Activated CD4-positive, CD25-positive, alpha-beta regulatory T cell (primary cell): ENCODE results near the gene KLK4.

ENCODE experiments used
- DNase-seq, 4 experiments: peaks; one replicate each; lab custom pipeline; 2025; lab: John Stamatoyannopoulos, UW

Gene KLK4

GRCh38 chr19:50911206-50912101 is at the start of gene KLK4:
TSS of gene KLK4 (minus strand) at chr19:50911395. CDS start at chr19:50910738, 657 bp downstream.
- no peak for DNase-seq

GRCh38 chr19:50959731-50960500 is 48.7 kb upstream of the KLK4 start:
- no peak for DNase-seq

GRCh38 chr19:50957587-50957986 is 46.4 kb upstream of the KLK4 start:
- no peak for DNase-seq

- no peak for DNase-seq
Measured at GRCh38 chr19:50952910-50953309, 41.7 kb upstream of the KLK4 start, which contains the start of gene KLK5. TSS of gene KLK5 (minus strand) at chr19:50953038. CDS start at chr19:50952657, 381 bp downstream.

- no peak for DNase-seq
Measured at GRCh38 chr19:50949861-50950260, 38.7 kb upstream of the KLK4 start.

- no peak for DNase-seq
Measured at GRCh38 chr19:50947123-50947522, 35.9 kb upstream of the KLK4 start.

GRCh38 chr19:50944795-50945194 is 33.6 kb upstream of the KLK4 start:
- no peak for DNase-seq

GRCh38 chr19:50943074-50943828 is 32.1 kb upstream of the KLK4 start:
- no peak for DNase-seq

- no peak for DNase-seq
Measured at GRCh38 chr19:50939596-50939995, 28.4 kb upstream of the KLK4 start.

GRCh38 chr19:50933640-50934039 is 22.4 kb upstream of the KLK4 start:
- DNase-seq: no peak

GRCh38 chr19:50932690-50933083 is 21.5 kb upstream of the KLK4 start:
- DNase-seq: no peak

GRCh38 chr19:50932018-50932689 is 21.0 kb upstream of the KLK4 start:
- no peak for DNase-seq

- DNase-seq: no peak
Measured at GRCh38 chr19:50931023-50931422, 19.8 kb upstream of the KLK4 start.

- DNase-seq: no peak
Measured at GRCh38 chr19:50928831-50929230, 17.6 kb upstream of the KLK4 start.

- no peak for DNase-seq
Measured at GRCh38 chr19:50926144-50926543, 14.9 kb upstream of the KLK4 start.

- DNase-seq: no peak
Measured at GRCh38 chr19:50925734-50926133, 14.5 kb upstream of the KLK4 start.

- no peak for DNase-seq
Measured at GRCh38 chr19:50924586-50924985, 13.4 kb upstream of the KLK4 start.

GRCh38 chr19:50922317-50922853 is 11.2 kb upstream of the KLK4 start:
- peak; percentile 42 to 65 (median 61) for DNase-seq

- no peak for DNase-seq
Measured at GRCh38 chr19:50921426-50922316, 10.5 kb upstream of the KLK4 start.

GRCh38 chr19:50916069-50916468 is 4.9 kb upstream of the KLK4 start:
- no peak for DNase-seq
